ENCODE data around the gene AMDHD2.
"Not testable (repeated sequence)": the region's sequence is repeated elsewhere in the genome, so short reads cannot be mapped to it uniquely, and the experiment has no call there.

AMDHD2 gene

GRCh38 chr16:2580143-2580542 is 60.0 kb downstream of the AMDHD2 start:
- DNase-seq (ENCODE audit: low read depth in 2 of 2), result not testable (repeated sequence)

GRCh38 chr16:2580818-2581217 is 60.6 kb downstream of the AMDHD2 start:
- not testable (repeated sequence) for DNase-seq (ENCODE audit: low read depth in 2 of 2)
